Epithelial cell of proximal tubule (primary cell): ENCODE data around the gene STAT6. TPM values are rescaled to one million over a fixed set of nuclear protein-coding genes. Genes with fewer than 3 reads are reported as not detected.

Experiments used
- DNase-seq: peaks from one replicate; pipeline ENCODE4 v3.0.0-alpha.2; 2011; ENCODE audit warnings: low read depth
- H3K4me3 ChIP-seq: 2 replicates; pipeline ENCODE4 v1.5.1; 2011; ENCODE audit warnings: low read depth, mild to moderate bottlenecking, low read length
- CTCF ChIP-seq: conservative IDR thresholded peaks from 2 replicates; pipeline ENCODE4 v1.5.1; 2012; ENCODE audit warnings: low read depth, mild to moderate bottlenecking, low read length
- total RNA-seq: library from RNA; depleted of rRNA; stranded (reverse); fragments of >200 nt; gene quantifications from 2 replicates; pipeline ENCODE4 v1.2.3, GENCODE V29; 2015

STAT6 gene
- total RNA-seq, 1 donor from 2014 or later = 71.4 TPM

- peak; percentile 61 for TF ChIP-seq CTCF
- no peak overlapping the region for H3K4me3 ChIP-seq
- DNase-seq = no peak
These were observed 17.6 kb downstream of the STAT6 start for GRCh38 chr12:57093415-57094207.

GRCh38 chr12:57092876-57093414 lies 18.2 kb downstream of the STAT6 start:
- no peak for DNase-seq
- TF ChIP-seq CTCF = no peak
- no peak overlapping the region for H3K4me3 ChIP-seq

GRCh38 chr12:57092529-57092862 lies 18.7 kb downstream of the STAT6 start:
- no peak for TF ChIP-seq CTCF
- no peak for DNase-seq
- H3K4me3 ChIP-seq = no peak overlapping the region

- DNase-seq = no peak
- TF ChIP-seq CTCF = no peak
- peak overlapping the region; percentile 93 for H3K4me3 ChIP-seq
These were observed 19.3 kb downstream of the STAT6 start for GRCh38 chr12:57091638-57092528.

GRCh38 chr12:57090924-57091637 lies 20.1 kb downstream of the STAT6 start:
- peak overlapping the region; percentile 93 for H3K4me3 ChIP-seq
- DNase-seq = no peak
- TF ChIP-seq CTCF = no peak

GRCh38 chr12:57090490-57090889 lies 20.7 kb downstream of the STAT6 start:
- TF ChIP-seq CTCF = no peak
- DNase-seq = no peak

More at GRCh38 chr12:57090490-57090889, 20.7 kb downstream of the STAT6 start:
- H3K4me3 ChIP-seq = peak overlapping the region; percentile 93
